ENCODE results near the gene INHBC. TPM values are rescaled to one million over a fixed set of nuclear protein-coding genes. Genes with fewer than 3 reads are reported as not detected.
A peak's percentile ranks its signal among the peaks of the same experiment; 100 is the strongest.

INHBC gene
- total RNA-seq, 1 experiment from 2014 or later: not detected

DNA sequence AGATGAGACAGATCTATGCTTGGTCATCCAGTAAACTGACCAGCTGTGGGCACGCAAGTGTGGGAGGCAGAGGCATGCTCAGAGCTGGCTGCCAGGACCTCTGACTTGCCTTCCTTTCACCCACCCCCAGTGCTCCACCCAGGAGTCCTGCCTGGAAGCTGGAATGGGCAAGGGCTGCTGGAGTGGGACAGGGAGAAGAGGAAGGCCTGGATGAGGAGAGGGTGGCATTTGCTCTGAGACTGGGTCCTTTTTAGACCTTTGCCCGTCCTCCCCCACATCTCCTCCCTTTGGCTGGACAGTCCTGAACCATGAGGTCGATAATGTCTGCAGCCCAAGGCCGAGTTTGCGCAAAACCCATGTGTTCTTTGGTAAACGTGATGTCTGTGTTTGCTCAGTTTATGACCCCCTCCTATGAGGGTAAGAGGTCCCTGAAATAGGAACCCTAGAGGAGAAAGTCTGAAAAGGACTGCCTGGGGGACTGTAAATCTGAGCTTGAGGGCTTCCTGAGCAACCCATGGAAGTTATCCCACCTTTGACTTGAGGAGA is 16.7 kb downstream of the INHBC start:
- DNase-seq (ENCODE audit: low spot score): no peak
- in situ Hi-C loops (cut with HindIII; ENCODE audit: low sequenced_read_pairs): no loop called here

GRCh38 chr12:57452181-57452936 is 17.8 kb downstream of the INHBC start:
- peak; percentile 26 for DNase-seq (ENCODE audit: low spot score)

DNA sequence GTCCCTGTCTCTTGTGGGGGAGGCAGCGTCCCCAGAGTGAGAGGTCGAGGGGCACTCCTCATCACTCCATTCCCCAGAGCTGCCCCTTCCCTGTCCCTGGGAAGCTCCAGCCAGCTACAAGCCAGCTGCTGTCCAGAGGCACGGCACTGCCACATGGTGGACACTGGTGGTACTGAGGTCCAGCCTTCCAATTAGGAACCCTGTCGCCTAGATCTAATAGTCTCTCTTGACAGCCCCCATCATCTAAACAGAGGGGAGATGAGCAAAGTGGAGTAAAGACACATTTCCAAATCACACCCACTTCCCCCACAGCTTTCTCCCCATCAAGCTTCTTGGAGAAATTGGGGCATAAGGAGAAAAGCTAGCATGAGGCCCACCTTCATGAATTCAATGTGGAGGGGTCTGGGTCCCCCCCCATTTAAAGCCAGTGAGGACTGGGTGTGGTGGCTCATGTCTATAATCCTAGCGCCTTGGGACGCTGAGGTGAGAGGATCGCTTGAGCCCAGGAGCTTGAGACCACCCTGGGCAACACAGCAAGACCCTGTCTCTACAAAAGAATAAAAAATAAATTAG is 18.4 kb downstream of the INHBC start:
- DNase-seq (ENCODE audit: low spot score): peak; percentile 68
- in situ Hi-C loops (cut with HindIII; ENCODE audit: low sequenced_read_pairs): no loop called here

More at GRCh38 chr12:57452181-57452936, 17.8 kb downstream of the INHBC start:
- in situ Hi-C loops (cut with HindIII; ENCODE audit: low sequenced_read_pairs): no loop called here

- no peak for DNase-seq (ENCODE audit: low spot score)
- in situ Hi-C loops (cut with HindIII; ENCODE audit: low sequenced_read_pairs): no loop called here
Measured at GRCh38 chr12:57454213-57454565, 19.6 kb downstream of the INHBC start.

DNA sequence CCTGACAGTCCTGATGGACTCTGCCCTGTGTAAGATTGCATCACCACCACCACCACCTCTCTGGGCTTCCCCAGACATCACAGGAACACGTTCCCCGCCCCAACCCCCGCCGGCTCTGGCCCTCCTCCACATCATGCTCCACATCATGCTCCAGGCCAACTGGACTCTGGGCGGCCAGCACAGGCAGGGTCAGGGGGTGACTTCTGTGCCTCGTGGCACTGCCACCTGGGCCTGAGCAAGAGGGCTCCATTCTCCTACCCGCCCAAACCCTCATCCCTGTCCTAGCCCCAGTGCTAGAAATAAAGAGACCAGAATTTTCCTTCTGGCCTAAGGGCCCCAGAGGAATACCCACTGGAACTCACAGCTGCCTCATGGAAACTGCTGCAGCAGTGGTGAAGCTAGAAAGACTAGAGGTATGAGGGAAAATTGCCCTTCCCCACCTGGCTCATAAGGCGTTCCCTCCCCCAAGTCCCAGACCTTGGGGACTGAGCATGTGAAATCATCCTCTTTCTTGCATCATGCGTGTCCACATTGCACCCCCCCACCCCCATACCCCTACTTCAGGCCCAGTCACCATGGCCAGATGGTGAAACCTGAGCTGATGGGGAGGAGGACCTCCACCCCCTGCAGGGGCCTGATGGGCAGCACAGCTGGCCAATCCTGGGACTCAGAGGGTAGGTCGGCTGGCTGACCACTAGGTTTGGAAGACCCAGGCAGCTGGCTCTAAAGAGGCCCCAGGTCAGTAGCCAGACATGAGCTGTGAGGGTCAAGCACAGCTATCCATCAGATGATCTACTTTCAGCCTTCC is 20.2 kb downstream of the INHBC start, which contains the start of gene INHBE:
TSS of gene INHBE (plus strand) at position 742 of the 808 bp plus-strand sequence. CDS start 230 bp downstream, outside the sequence.
- in situ Hi-C loops (cut with HindIII; ENCODE audit: low sequenced_read_pairs): no loop called here
- DNase-seq (ENCODE audit: low spot score): no peak

GRCh38 chr12:57455374-57456144 is 21.0 kb downstream of the INHBC start:
- peak; percentile 29 for DNase-seq (ENCODE audit: low spot score)
- in situ Hi-C loops (cut with HindIII; ENCODE audit: low sequenced_read_pairs): no loop called here

- in situ Hi-C loops (cut with HindIII; ENCODE audit: low sequenced_read_pairs): no loop called here
Measured at GRCh38 chr12:57456145-57456700, 21.6 kb downstream of the INHBC start.

DNA sequence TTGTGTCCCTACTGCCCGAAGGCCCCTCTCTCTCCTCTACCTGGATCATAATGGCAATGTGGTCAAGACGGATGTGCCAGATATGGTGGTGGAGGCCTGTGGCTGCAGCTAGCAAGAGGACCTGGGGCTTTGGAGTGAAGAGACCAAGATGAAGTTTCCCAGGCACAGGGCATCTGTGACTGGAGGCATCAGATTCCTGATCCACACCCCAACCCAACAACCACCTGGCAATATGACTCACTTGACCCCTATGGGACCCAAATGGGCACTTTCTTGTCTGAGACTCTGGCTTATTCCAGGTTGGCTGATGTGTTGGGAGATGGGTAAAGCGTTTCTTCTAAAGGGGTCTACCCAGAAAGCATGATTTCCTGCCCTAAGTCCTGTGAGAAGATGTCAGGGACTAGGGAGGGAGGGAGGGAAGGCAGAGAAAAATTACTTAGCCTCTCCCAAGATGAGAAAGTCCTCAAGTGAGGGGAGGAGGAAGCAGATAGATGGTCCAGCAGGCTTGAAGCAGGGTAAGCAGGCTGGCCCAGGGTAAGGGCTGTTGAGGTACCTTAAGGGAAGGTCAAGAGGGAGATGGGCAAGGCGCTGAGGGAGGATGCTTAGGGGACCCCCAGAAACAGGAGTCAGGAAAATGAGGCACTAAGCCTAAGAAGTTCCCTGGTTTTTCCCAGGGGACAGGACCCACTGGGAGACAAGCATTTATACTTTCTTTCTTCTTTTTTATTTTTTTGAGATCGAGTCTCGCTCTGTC is 22.3 kb downstream of the INHBC start:
- in situ Hi-C loops (cut with HindIII; ENCODE audit: low sequenced_read_pairs): no loop called here
- DNase-seq (ENCODE audit: low spot score): no peak

More at GRCh38 chr12:57456145-57456700, 21.6 kb downstream of the INHBC start:
- DNase-seq (ENCODE audit: low spot score): peak; percentile 78

- DNase-seq (ENCODE audit: low spot score): no peak
- in situ Hi-C loops (cut with HindIII; ENCODE audit: low sequenced_read_pairs): no loop called here
Measured at GRCh38 chr12:57458665-57459054, 24.1 kb downstream of the INHBC start.

- DNase-seq (ENCODE audit: low spot score): peak; percentile 94
- in situ Hi-C loops (cut with HindIII; ENCODE audit: low sequenced_read_pairs): no loop called here
Measured at GRCh38 chr12:57459055-57459749, 24.6 kb downstream of the INHBC start.

DNA sequence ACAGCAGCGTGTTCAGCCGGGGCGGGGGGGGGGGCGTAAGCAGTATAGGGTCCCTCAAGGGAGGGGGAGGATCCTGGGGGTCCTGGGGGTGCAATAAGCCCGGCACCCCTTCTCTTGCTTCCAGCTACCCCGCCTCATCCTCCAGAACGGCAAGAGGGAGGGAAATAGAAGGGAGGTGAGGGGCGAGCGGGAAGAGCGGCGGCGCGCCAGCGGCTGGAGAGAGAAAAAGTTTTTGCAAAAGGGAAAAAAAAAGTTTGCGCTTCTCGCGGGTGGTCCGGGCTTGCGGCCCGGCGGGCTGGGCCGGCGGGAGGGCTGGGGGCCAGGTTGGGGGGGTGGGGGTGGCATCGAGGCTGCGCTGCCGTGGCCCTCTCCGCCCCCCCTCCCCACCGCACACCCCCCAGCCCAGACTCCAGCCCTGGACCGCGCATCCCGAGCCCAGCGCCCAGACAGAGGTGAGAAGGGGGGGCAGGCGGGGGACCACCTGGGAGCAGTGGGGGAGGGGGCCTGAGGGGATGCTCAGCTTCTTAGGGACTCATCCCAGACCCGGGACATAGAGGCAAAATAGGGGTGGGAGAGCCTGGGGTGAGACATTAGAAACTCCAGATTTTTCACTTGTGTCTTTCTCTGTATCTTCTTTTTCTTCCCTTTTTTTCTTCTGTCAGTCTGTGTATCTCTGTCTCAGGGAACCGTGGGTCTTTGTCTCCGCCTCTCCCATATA is 25.3 kb downstream of the INHBC start, which contains the start of gene GLI1:
TSS of gene GLI1 (plus strand) at position 36 of the 718 bp plus-strand sequence. CDS start 3,907 bp downstream, outside the sequence.
- in situ Hi-C loops (cut with HindIII; ENCODE audit: low sequenced_read_pairs): no loop called here

GRCh38 chr12:57460468-57460784 is 25.8 kb downstream of the INHBC start:
- in situ Hi-C loops (cut with HindIII; ENCODE audit: low sequenced_read_pairs): no loop called here
- DNase-seq (ENCODE audit: low spot score): no peak

More for the DNA sequence above, 25.3 kb downstream of the INHBC start, which contains the start of gene GLI1:
- DNase-seq (ENCODE audit: low spot score): no peak

- no peak for DNase-seq (ENCODE audit: low spot score)
- in situ Hi-C loops (cut with HindIII; ENCODE audit: low sequenced_read_pairs): no loop called here
Measured at GRCh38 chr12:57460841-57461275, 26.3 kb downstream of the INHBC start.

GRCh38 chr12:57461276-57461916 is 26.8 kb downstream of the INHBC start:
- peak; percentile 65 for DNase-seq (ENCODE audit: low spot score)
- in situ Hi-C loops (cut with HindIII; ENCODE audit: low sequenced_read_pairs): no loop called here

DNA sequence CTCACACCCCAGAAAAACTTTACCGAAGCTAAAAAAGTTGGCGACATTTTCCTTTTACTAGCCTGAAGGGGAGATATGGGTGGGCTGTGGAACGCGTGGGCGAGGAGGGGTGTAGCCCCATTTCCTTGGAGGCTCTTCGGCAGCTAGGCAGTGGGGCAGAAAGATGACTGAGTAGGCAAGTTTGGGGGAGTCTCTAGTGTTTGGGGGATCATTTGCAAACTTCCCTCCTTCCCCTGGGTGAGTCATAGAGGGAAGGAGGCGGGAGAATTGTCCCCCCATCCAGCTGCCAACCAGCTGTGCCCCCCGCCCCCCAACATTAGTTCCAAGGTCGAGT is 27.3 kb downstream of the INHBC start:
- DNase-seq (ENCODE audit: low spot score): no peak
- in situ Hi-C loops (cut with HindIII; ENCODE audit: low sequenced_read_pairs): no loop called here

DNA sequence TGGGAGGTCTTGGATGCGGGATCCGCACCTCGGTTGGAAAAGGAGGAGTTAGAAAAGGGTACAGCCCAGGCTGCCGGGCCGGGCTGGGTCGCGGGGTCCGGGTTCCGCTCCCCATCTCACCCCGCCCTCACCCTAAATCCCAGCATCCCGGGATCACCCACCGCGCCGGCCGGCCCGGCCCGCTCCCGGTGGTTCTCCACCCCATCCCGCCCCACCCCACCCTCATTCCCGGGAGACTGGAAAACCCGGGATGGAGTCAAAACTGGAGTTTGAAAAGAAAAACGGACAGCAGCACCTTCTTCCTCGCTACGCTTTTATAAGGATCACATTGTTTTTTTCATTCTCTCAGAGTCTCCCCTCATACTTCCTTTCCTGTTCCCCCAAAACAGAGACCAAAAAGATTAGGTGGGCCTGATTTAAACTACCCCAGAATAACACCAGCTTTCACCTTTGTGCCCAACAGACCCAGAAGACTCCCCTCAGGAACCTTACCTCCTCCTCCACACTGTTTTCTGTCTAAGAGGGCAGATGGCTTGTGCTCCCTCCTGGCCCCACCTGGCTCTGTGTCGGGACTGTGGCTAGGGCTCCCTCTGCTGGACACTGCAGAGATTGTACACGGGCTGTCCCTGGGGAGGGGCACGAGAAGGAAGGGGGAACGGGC is 27.8 kb downstream of the INHBC start:
- DNase-seq (ENCODE audit: low spot score): peak; percentile 92
- in situ Hi-C loops (cut with HindIII; ENCODE audit: low sequenced_read_pairs): no loop called here
